Endothelial cell of umbilical vein (primary cell): Measurements from ENCODE around the gene PLOD2. TPM values are rescaled to one million over a fixed set of nuclear protein-coding genes. Genes with fewer than 3 reads are reported as not detected.

Experiments used
- BruUV-seq: library from RNA; stranded (reverse); fragments of 400-500 nt; replicated peaks from 2 replicates; lab custom pipeline; 2021; lab: Mats Ljungman, UMichigan
- CTCF ChIA-PET: fragments of 300-600, 350-600 bp; sonication (Branson Sonifier 250); formaldehyde crosslinking; loops from one replicate; lab custom pipeline; 2021; ENCODE audit warnings: antibody characterized with exemption, inconsistent platforms; lab: Charles Lee
- POLR2A ChIA-PET: fragments of 300-600, 350-600 bp; sonication (Branson Sonifier 250); formaldehyde crosslinking; loops from one replicate; lab custom pipeline; 2021; ENCODE audit warnings: antibody characterized with exemption, inconsistent platforms; lab: Charles Lee
- DNase-seq: peaks from one replicate; pipeline ENCODE4 v3.0.0-alpha.2; 2011; ENCODE audit warnings: low read depth, low spot score
- FAIRE-seq: peaks from 2 replicates; lab custom pipeline; 2011; peaks lifted over from hg19 to GRCh38; lab: Jason Lieb, UNC
- H2AFZ ChIP-seq: 2 replicates; pipeline ENCODE4 v1.6.0; 2012; ENCODE audit warnings: low read depth, low read length, control low read depth, inconsistent platforms
- H3K27ac ChIP-seq: 2 replicates; pipeline ENCODE4 v1.5.1; 2011; ENCODE audit warnings: low read depth, mild to moderate bottlenecking, control low read depth, low read length, moderate library complexity; ENCODE audit not compliant: insufficient read depth
- H3K27me3 ChIP-seq, 2 experiments: 2 replicates each; pipeline versions ENCODE4 v1.6.0 to v1.6.1; 2011; ENCODE audit warnings: low read length in 2 of 2, mixed read lengths in 1 of 2; ENCODE audit not compliant: control insufficient read depth in 2 of 2, insufficient read depth in 2 of 2
- H3K36me3 ChIP-seq, 2 experiments: 2 replicates in 1 of 2; 3 replicates in 1 of 2; pipeline ENCODE4 v1.5.1; 2011; ENCODE audit warnings: low read length in 2 of 2, mild to moderate bottlenecking in 1 of 2, moderate library complexity in 1 of 2; ENCODE audit not compliant: control insufficient read depth in 2 of 2, insufficient read depth in 2 of 2; ENCODE audit errors: extremely low read depth in 1 of 2
- H3K4me1 ChIP-seq: 3 replicates; pipeline ENCODE4 v1.5.1; 2011; ENCODE audit warnings: mild to moderate bottlenecking, low read length; ENCODE audit not compliant: control insufficient read depth, insufficient read depth; ENCODE audit errors: extremely low read depth
- H3K4me2 ChIP-seq: 2 replicates; pipeline ENCODE4 v1.6.1; 2011; ENCODE audit warnings: low read length, control low read depth, mixed read lengths; ENCODE audit not compliant: insufficient read depth
- H3K4me3 ChIP-seq, 3 experiments: fragments of 200-600 bp in 1 of 3; sonication (generic), shearing (Covaris generic) in 1 of 3; replicated peaks in 1 of 3; 2 replicates each; pipeline ENCODE4 v1.5.1; 2011 to 2016; ENCODE audit warnings: control low read depth in 3 of 3, low read length in 3 of 3, mild to moderate bottlenecking in 2 of 3, inconsistent platforms in 1 of 3, low read depth in 1 of 3, moderate library complexity in 1 of 3; ENCODE audit not compliant: insufficient read depth in 1 of 3
- H3K79me2 ChIP-seq: 2 replicates; pipeline ENCODE4 v1.6.0; 2012; ENCODE audit warnings: low read length, inconsistent platforms; ENCODE audit not compliant: control insufficient read depth, insufficient read depth
- H3K9ac ChIP-seq: replicated peaks from 2 replicates; pipeline ENCODE3; 2011; ENCODE audit warnings: low read length, control low read depth; ENCODE audit not compliant: insufficient read depth; ENCODE audit errors: extremely low read depth
- H3K9me1 ChIP-seq: replicated peaks from 3 replicates; pipeline ENCODE4 v1.6.0; 2011; ENCODE audit warnings: mild to moderate bottlenecking, low read length; ENCODE audit not compliant: control insufficient read depth, insufficient read depth; ENCODE audit errors: extremely low read depth
- H3K9me3 ChIP-seq: replicated peaks from 2 replicates; pipeline ENCODE4 v1.5.1; 2012; ENCODE audit warnings: low read length, inconsistent platforms; ENCODE audit not compliant: control insufficient read depth, insufficient read depth
- H4K20me1 ChIP-seq: replicated peaks from 2 replicates; pipeline ENCODE3; 2011; ENCODE audit warnings: mild to moderate bottlenecking, low read length; ENCODE audit not compliant: control insufficient read depth, insufficient read depth; ENCODE audit errors: extremely low read depth
- CTCF ChIP-seq, 2 donors: IDR thresholded peaks; 1 replicate in 1 of 2; 2 replicates in 1 of 2; pipeline ENCODE4 v1.5.1; 2011; ENCODE audit warnings: low read length in 2 of 2, mild to moderate bottlenecking in 2 of 2, moderate library complexity in 2 of 2, control low read depth in 1 of 2, inconsistent platforms in 1 of 2, low read depth in 1 of 2; ENCODE audit not compliant: insufficient read depth in 1 of 2; ENCODE audit errors: extremely low read depth in 1 of 2
- EZH2 ChIP-seq: IDR thresholded peaks from 2 replicates; pipeline ENCODE4 v1.6.1; 2012; ENCODE audit warnings: borderline replicate concordance, low read depth, mild to moderate bottlenecking, moderate library complexity, low read length, inconsistent platforms; ENCODE audit not compliant: severe bottlenecking
- FOS ChIP-seq: IDR thresholded peaks from 2 replicates; pipeline ENCODE4 v1.6.1; 2011; ENCODE audit warnings: mild to moderate bottlenecking, low read length, moderate library complexity, borderline replicate concordance; ENCODE audit not compliant: insufficient read depth
- GATA2 ChIP-seq: IDR thresholded peaks from 2 replicates; pipeline ENCODE4 v1.7.0; 2011; ENCODE audit warnings: low read depth, mild to moderate bottlenecking, moderate library complexity, mixed read lengths, low read length; ENCODE audit not compliant: insufficient read length, insufficient read depth
- JUN ChIP-seq: IDR thresholded peaks from 2 replicates; pipeline ENCODE4 v1.6.1; 2011; ENCODE audit warnings: borderline replicate concordance, low read depth; ENCODE audit not compliant: insufficient read length, insufficient read depth
- MAX ChIP-seq: IDR thresholded peaks from 2 replicates; pipeline ENCODE4 v1.6.1; 2011; ENCODE audit not compliant: insufficient read depth, insufficient read length
- MYC ChIP-seq: IDR thresholded peaks from one replicate; pipeline ENCODE4 v1.6.1; 2011; ENCODE audit warnings: mild to moderate bottlenecking, low read depth, low read length
- POLR2A ChIP-seq: IDR thresholded peaks from 2 replicates; pipeline ENCODE4 v1.6.1; 2012; ENCODE audit warnings: low read depth, mild to moderate bottlenecking, control low read depth, low read length
- POLR2AphosphoS5 ChIP-seq: IDR thresholded peaks from 2 replicates; pipeline ENCODE4 v1.6.1; 2012; ENCODE audit warnings: low read depth, mild to moderate bottlenecking, control low read depth, low read length, moderate library complexity; ENCODE audit not compliant: insufficient read depth
- dilution Hi-C: fragments of 300-500 bp; cut with MboI; formaldehyde crosslinking; loops from one replicate; pipeline ENCODE4 v1.15.0; 2019; ENCODE audit warnings: low sequenced_read_pairs; ENCODE audit not compliant: extremely low pct_ligation_motif_present
- intact Hi-C: fragments of 100-400 bp; cut with micrococcal nuclease; formaldehyde crosslinking; loops from one replicate; pipeline ENCODE4 v1.10.0; 2022
- polyA plus RNA-seq, 4 experiments: library from polyadenylated mRNA; depleted of rRNA in 3 of 4; stranded (reverse) in 3 of 4; unstranded in 1 of 4; fragments of >200 nt; gene quantifications; 2 replicates each; pipeline versions ENCODE4 v1.2.1 to v1.2.3, GENCODE V29; 2011 to 2012; ENCODE audit warnings: missing spikeins in 1 of 4
- total RNA-seq: library from RNA; stranded (reverse); gene quantifications from 2 replicates; pipeline ENCODE4 v1.2.3, GENCODE V29; 2021

The PLOD2 gene
- total and polyA plus RNA-seq, 2 donors (not counting 3 experiments of a cell fraction or from before 2014, with no cell fraction given): 36.1 to 193 TPM

- intact Hi-C loops (no loop called here), dilution Hi-C loops (no loop called here)
- Histone ChIP-seq H3K9me3 (no peaks in the 10 kb centered on the region), H3K4me2 (peak overlapping the region; percentile 38), H3K4me3 (no peak overlapping the region), H4K20me1 (peaks cover 7% of the 10 kb centered on the region), H3K79me2 (peaks cover 100% of the 10 kb centered on the region), H3K27me3 (no peaks in the 10 kb centered on the region), H3K36me3 (peaks cover 3 to 5% of the 10 kb centered on the region in 2 experiments), H3K27ac (no peak overlapping the region), H3K4me1 (peaks cover 34% of the 10 kb centered on the region), H3K9ac (no peak overlapping the region), H3K9me1 (peaks cover 3% of the 10 kb centered on the region), H2AFZ (no peak overlapping the region)
- BruUV-seq: no TSS peak
- FAIRE-seq: no peak
- ChIA-PET CTCF (interaction anchor here (0.9 to 3.1 kb wide), 15 partner anchors 9 to 432 kb away, joined by 3 to 27 read pairs (median 5); partner anchors contain the start of gene PLOD2), POLR2A (interaction anchor here (1.6 kb wide), 1 partner anchor 16 kb away, joined by 5 read pairs; the partner anchor contains the start of gene PLOD2)
- DNase-seq: peak; percentile 30
- TF ChIP-seq MYC (no peak), GATA2 (peak; percentile 15), FOS (peak; percentile 32)
These were observed 15.3 kb downstream of the PLOD2 start for GRCh38 chr3:146145642-146146041.

- Histone ChIP-seq H3K9me1 (peaks cover 3% of the 10 kb centered on the region), H3K4me2 (no peak overlapping the region), H3K4me1 (peaks cover 31% of the 10 kb centered on the region), H4K20me1 (peaks cover 4% of the 10 kb centered on the region), H2AFZ (no peak overlapping the region), H3K4me3 (no peak overlapping the region), H3K79me2 (peaks cover 100% of the 10 kb centered on the region), H3K27me3 (no peaks in the 10 kb centered on the region), H3K36me3 (peaks cover 3 to 5% of the 10 kb centered on the region in 2 experiments), H3K9ac (no peak overlapping the region), H3K9me3 (no peaks in the 10 kb centered on the region), H3K27ac (no peak overlapping the region)
- intact Hi-C loops: no loop called here
- TF ChIP-seq POLR2A (no peak), MYC (no peak), JUN (no peak), CTCF (IDR thresholded peaks at IDR 0.05; ENCODE audit: extremely low read depth in 1 of 2, insufficient read depth in 1 of 2, low read depth in 1 of 2, low read length in 2 of 2) (no peak), FOS (no peak), POLR2AphosphoS5 (no peak), EZH2 (no peak), GATA2 (no peak), MAX (no peak)
- dilution Hi-C loops: no loop called here
- DNase-seq (peak; percentile 46), FAIRE-seq (no peak)
- no TSS peak for BruUV-seq
- CTCF ChIA-PET: interaction anchor here (1.0 to 1.7 kb wide), 8 partner anchors 9 to 77 kb away, joined by 3 to 6 read pairs (median 4); partner anchors contain the start of gene PLOD2
- POLR2A ChIA-PET: no interaction called here
These were observed 18.2 kb downstream of the PLOD2 start for GRCh38 chr3:146142757-146143156.
